ENCODE data around the gene ELP5. TPM values are rescaled to one million over a fixed set of nuclear protein-coding genes. Genes with fewer than 3 reads are reported as not detected.

The ELP5 gene
- total and polyA plus RNA-seq, 2 experiments from 2014 or later: 38.3 to 41.4 TPM

DNA sequence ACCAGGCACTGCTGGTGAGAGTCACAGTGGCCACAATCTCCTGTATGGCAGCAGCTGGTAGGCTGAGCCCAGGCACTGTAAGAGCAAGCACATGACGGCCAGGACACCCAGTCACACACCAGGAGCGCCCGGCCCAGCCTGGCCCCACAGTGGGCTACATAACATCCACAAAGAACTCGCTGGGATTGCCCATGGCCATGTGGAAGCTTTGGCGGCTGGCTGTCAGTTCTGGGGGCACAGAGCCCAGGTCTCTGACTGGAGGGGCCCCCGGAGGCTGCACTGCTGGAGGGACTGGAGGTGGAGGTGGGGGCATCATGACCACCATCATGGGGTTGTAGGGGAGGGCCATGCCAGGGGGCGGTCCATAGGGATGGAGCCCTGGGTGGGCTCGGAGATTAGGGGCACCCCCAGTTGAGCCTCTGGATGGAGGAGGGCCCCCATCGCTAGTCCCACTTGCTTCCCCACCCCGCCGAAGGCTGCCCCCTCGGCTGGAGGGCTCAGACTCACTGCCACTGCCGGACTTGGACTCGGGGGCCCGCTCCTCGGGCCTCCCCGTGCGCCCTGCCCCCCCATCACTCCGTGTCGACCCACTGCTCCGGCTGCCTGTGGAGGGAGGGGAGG lies 26.2 kb upstream of the ELP5 start:
- Histone ChIP-seq H2AFZ (no peak overlapping the region), H3K4me1 (ENCODE audit: insufficient read depth) (peaks cover 3% of the 10 kb centered on the region; the same call in 1 of the 2 replicates), H3K9me2 (ENCODE audit: insufficient read depth) (no peaks in the 10 kb centered on the region), H3K79me2 (replicated peaks; ENCODE audit: insufficient read depth) (peaks cover 10% of the 10 kb centered on the region), H4K20me1 (replicated peaks; ENCODE audit: insufficient read depth) (peaks cover 39% of the 10 kb centered on the region), H3K27me3 (ENCODE audit: insufficient read depth) (no peaks in the 10 kb centered on the region), H3K4me3 (no peak overlapping the region), H3K4me2 (no peak overlapping the region), H3K27ac (ENCODE audit: low read depth) (0 out of 2 replicates have a peak overlapping the region, but pooled peaks have one; percentile 39), H3K36me3 (ENCODE audit: insufficient read depth) (peaks cover 11% of the 10 kb centered on the region; the same call in 1 of the 2 replicates), H3F3A (replicated peaks; ENCODE audit: low read depth) (peaks cover 11% of the 10 kb centered on the region)
- Mint-ChIP-seq H3K4me1 (peaks cover 13% of the 10 kb centered on the region; the same call in 2 of the 3 replicates), H3K4me3 (no peak overlapping the region; the same call in 2 of the 3 replicates), H3K36me3 (ENCODE audit: low read depth) (peaks cover 88% of the 10 kb centered on the region), H3K27me3 (ENCODE audit: insufficient read depth, low read depth, poor library complexity) (peaks cover 32% of the 10 kb centered on the region), H3K9me3 (no peaks in the 10 kb centered on the region; the same call in 2 of the 3 replicates), H3K27ac (no peak overlapping the region)
- DNase-seq (ENCODE audit: low spot score) (no peak), ATAC-seq (no peak)
- TF ChIP-seq JUNB (IDR thresholded peaks at IDR 0.05; ENCODE audit: unreplicated experiment): no peak
- no peak for TF ChIP-seq STAT1 (IDR thresholded peaks at IDR 0.05; ENCODE audit: unreplicated experiment)

DNA sequence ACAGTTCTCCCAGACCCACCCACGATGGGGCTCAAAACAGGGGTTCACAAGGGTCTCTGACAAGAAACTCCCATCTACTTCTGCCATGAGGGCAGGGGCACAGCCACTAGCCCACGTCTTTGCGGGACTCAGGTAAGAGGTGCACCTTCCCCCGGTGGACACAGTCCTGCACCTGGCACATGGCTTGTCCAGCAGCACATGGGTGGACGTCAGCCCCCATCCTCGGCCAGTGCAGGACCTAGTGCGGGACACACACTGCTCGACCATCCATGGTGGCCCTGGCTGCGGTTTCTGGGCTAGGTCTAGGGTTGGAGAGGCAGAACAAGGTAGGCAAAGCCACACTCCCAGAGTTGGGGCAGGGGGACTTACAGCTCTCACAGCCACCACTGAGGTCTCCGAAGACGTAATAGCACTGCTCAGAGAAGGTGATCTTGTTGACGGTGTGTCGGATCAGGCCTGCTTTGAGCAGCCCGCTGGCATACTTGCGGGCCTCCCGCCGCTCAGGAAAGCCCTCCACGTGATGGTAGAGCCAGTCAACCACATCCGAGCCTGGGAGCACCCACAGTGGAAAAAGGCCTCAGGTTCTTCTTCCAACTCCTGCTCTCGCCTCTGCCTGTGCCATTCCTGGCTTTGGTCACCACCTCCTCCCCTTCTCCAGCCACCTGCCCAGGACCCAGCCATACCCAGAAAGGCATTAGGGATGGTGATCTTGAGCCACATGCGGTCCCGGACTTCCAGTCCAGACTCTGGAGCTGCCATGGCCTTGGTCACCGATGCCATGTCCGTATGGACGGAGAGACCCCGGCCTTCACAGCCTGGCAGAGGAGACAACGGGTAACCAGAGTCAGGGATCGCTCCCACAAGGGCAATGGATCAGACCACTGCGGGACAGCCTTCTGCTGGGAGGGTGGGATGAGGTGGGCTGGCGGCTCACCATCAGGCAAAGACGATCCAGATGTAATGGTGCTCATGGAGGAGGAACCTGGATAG lies 25.0 kb upstream of the ELP5 start:
- H3K4me2 ChIP-seq: no peak overlapping the region
- no peak overlapping the region for H3K4me3 ChIP-seq
- peaks cover 43% of the 10 kb centered on the region for H4K20me1 ChIP-seq (replicated peaks; ENCODE audit: insufficient read depth)
- H3K79me2 ChIP-seq (replicated peaks; ENCODE audit: insufficient read depth): peaks cover 22% of the 10 kb centered on the region
- H3K36me3 Mint-ChIP-seq (ENCODE audit: low read depth): peaks cover 81% of the 10 kb centered on the region
- H3K27me3 ChIP-seq (ENCODE audit: insufficient read depth): no peaks in the 10 kb centered on the region
- peaks cover 6% of the 10 kb centered on the region for H3K4me1 Mint-ChIP-seq
- no peak overlapping the region for H3K27ac ChIP-seq (ENCODE audit: low read depth)
- H3K4me3 Mint-ChIP-seq: no peak overlapping the region
- ATAC-seq (no peak), DNase-seq (ENCODE audit: low spot score) (no peak)
- H3K4me1 ChIP-seq (ENCODE audit: insufficient read depth): no peaks in the 10 kb centered on the region
- H3K36me3 ChIP-seq (ENCODE audit: insufficient read depth): peaks cover 11% of the 10 kb centered on the region; the same call in 1 of the 2 replicates
- no peak overlapping the region for H2AFZ ChIP-seq
- peaks cover 9% of the 10 kb centered on the region; the same call in 1 of the 2 replicates for H3F3A ChIP-seq (replicated peaks; ENCODE audit: low read depth)
- peaks cover 26% of the 10 kb centered on the region for H3K27me3 Mint-ChIP-seq (ENCODE audit: insufficient read depth, low read depth, poor library complexity)
- H3K9me2 ChIP-seq (ENCODE audit: insufficient read depth): no peaks in the 10 kb centered on the region
- H3K9me3 Mint-ChIP-seq: no peaks in the 10 kb centered on the region
- H3K27ac Mint-ChIP-seq: no peak overlapping the region
- TF ChIP-seq STAT1 (IDR thresholded peaks at IDR 0.05; ENCODE audit: unreplicated experiment) (no peak), EZH2phosphoT487 (IDR thresholded peaks at IDR 0.05; ENCODE audit: unreplicated experiment) (no peak), ZNF331 (CRISPR knock-in tag; IDR thresholded peaks at IDR 0.05; ENCODE audit: low read depth) (no peak), POLR2AphosphoS5 (IDR thresholded peaks at IDR 0.05; ENCODE audit: low read depth) (no peak), JUNB (IDR thresholded peaks at IDR 0.05; ENCODE audit: unreplicated experiment) (no peak)
- TF ChIP-seq, protein P1, sequence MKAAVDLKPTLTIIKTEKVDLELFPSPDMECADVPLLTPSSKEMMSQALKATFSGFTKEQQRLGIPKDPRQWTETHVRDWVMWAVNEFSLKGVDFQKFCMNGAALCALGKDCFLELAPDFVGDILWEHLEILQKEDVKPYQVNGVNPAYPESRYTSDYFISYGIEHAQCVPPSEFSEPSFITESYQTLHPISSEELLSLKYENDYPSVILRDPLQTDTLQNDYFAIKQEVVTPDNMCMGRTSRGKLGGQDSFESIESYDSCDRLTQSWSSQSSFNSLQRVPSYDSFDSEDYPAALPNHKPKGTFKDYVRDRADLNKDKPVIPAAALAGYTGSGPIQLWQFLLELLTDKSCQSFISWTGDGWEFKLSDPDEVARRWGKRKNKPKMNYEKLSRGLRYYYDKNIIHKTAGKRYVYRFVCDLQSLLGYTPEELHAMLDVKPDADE (IDR thresholded peaks at IDR 0.05): no peak
- TF ChIP-seq, protein P2, sequence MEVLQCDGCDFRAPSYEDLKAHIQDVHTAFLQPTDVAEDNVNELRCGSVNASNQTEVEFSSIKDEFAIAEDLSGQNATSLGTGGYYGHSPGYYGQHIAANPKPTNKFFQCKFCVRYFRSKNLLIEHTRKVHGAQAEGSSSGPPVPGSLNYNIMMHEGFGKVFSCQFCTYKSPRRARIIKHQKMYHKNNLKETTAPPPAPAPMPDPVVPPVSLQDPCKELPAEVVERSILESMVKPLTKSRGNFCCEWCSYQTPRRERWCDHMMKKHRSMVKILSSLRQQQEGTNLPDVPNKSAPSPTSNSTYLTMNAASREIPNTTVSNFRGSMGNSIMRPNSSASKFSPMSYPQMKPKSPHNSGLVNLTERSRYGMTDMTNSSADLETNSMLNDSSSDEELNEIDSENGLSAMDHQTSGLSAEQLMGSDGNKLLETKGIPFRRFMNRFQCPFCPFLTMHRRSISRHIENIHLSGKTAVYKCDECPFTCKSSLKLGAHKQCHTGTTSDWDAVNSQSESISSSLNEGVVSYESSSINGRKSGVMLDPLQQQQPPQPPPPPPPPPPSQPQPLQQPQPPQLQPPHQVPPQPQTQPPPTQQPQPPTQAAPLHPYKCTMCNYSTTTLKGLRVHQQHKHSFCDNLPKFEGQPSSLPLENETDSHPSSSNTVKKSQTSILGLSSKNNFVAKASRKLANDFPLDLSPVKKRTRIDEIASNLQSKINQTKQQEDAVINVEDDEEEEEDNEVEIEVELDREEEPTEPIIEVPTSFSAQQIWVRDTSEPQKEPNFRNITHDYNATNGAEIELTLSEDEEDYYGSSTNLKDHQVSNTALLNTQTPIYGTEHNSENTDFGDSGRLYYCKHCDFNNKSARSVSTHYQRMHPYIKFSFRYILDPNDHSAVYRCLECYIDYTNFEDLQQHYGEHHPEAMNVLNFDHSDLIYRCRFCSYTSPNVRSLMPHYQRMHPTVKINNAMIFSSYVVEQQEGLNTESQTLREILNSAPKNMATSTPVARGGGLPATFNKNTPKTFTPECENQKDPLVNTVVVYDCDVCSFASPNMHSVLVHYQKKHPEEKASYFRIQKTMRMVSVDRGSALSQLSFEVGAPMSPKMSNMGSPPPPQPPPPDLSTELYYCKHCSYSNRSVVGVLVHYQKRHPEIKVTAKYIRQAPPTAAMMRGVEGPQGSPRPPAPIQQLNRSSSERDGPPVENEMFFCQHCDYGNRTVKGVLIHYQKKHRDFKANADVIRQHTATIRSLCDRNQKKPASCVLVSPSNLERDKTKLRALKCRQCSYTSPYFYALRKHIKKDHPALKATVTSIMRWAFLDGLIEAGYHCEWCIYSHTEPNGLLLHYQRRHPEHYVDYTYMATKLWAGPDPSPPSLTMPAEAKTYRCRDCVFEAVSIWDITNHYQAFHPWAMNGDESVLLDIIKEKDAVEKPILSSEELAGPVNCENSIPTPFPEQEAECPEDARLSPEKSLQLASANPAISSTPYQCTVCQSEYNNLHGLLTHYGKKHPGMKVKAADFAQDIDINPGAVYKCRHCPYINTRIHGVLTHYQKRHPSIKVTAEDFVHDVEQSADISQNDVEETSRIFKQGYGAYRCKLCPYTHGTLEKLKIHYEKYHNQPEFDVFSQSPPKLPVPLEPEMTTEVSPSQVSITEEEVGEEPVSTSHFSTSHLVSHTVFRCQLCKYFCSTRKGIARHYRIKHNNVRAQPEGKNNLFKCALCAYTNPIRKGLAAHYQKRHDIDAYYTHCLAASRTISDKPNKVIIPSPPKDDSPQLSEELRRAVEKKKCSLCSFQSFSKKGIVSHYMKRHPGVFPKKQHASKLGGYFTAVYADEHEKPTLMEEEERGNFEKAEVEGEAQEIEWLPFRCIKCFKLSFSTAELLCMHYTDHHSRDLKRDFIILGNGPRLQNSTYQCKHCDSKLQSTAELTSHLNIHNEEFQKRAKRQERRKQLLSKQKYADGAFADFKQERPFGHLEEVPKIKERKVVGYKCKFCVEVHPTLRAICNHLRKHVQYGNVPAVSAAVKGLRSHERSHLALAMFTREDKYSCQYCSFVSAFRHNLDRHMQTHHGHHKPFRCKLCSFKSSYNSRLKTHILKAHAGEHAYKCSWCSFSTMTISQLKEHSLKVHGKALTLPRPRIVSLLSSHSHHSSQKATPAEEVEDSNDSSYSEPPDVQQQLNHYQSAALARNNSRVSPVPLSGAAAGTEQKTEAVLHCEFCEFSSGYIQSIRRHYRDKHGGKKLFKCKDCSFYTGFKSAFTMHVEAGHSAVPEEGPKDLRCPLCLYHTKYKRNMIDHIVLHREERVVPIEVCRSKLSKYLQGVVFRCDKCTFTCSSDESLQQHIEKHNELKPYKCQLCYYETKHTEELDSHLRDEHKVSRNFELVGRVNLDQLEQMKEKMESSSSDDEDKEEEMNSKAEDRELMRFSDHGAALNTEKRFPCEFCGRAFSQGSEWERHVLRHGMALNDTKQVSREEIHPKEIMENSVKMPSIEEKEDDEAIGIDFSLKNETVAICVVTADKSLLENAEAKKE (CRISPR knock-in tag; IDR thresholded peaks at IDR 0.05): no peak
- TF ChIP-seq, protein P3, sequence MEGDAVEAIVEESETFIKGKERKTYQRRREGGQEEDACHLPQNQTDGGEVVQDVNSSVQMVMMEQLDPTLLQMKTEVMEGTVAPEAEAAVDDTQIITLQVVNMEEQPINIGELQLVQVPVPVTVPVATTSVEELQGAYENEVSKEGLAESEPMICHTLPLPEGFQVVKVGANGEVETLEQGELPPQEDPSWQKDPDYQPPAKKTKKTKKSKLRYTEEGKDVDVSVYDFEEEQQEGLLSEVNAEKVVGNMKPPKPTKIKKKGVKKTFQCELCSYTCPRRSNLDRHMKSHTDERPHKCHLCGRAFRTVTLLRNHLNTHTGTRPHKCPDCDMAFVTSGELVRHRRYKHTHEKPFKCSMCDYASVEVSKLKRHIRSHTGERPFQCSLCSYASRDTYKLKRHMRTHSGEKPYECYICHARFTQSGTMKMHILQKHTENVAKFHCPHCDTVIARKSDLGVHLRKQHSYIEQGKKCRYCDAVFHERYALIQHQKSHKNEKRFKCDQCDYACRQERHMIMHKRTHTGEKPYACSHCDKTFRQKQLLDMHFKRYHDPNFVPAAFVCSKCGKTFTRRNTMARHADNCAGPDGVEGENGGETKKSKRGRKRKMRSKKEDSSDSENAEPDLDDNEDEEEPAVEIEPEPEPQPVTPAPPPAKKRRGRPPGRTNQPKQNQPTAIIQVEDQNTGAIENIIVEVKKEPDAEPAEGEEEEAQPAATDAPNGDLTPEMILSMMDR (conservative IDR thresholded peaks at IDR 0.05; ENCODE audit: low read depth in 2 of 2): no peak

All from GM23338 (cell line).